GM12865 (cell line): ENCODE data around the gene GSTO1.

Source experiments
- DNase-seq: peaks from one replicate; pipeline ENCODE4 v3.0.0; 2010; ENCODE audit warnings: low read depth
- H3K4me3 ChIP-seq: 2 replicates; pipeline ENCODE4 v1.5.1; 2011; ENCODE audit warnings: mild to moderate bottlenecking, low read depth, low read length, control low read depth
- TF ChIP-seq, protein P1 (sequence below): IDR thresholded peaks from 2 replicates; pipeline ENCODE4 v1.5.1; 2011; ENCODE audit warnings: low read length, control low read depth, low read depth, inconsistent platforms; ENCODE audit not compliant: insufficient read depth; ENCODE audit errors: missing control alignments

The GSTO1 gene

DNA sequence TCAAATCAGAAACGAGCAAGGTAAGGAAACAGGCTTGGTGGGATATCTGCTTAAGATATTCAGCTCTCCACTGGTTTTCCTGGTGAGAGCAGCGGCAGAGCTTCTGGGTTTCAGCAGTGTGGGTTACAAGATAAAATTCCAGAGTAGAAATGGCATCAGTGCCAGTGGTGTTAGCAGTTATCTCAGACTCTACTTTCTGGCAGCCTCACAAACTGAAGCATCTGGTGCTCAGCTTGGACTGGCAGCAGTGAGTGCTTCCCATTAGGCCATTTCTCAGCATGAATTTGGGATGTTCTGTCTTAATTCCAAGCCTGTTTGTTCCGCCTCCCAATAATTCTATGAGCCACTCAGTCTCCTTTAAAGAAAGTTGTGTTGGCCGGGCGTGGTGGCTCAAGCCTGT, 7.4 kb downstream of the GSTO1 start:
- DNase-seq = no peak
- TF ChIP-seq, protein P1, sequence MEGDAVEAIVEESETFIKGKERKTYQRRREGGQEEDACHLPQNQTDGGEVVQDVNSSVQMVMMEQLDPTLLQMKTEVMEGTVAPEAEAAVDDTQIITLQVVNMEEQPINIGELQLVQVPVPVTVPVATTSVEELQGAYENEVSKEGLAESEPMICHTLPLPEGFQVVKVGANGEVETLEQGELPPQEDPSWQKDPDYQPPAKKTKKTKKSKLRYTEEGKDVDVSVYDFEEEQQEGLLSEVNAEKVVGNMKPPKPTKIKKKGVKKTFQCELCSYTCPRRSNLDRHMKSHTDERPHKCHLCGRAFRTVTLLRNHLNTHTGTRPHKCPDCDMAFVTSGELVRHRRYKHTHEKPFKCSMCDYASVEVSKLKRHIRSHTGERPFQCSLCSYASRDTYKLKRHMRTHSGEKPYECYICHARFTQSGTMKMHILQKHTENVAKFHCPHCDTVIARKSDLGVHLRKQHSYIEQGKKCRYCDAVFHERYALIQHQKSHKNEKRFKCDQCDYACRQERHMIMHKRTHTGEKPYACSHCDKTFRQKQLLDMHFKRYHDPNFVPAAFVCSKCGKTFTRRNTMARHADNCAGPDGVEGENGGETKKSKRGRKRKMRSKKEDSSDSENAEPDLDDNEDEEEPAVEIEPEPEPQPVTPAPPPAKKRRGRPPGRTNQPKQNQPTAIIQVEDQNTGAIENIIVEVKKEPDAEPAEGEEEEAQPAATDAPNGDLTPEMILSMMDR = no peak
- H3K4me3 ChIP-seq = no peak overlapping the region

DNA sequence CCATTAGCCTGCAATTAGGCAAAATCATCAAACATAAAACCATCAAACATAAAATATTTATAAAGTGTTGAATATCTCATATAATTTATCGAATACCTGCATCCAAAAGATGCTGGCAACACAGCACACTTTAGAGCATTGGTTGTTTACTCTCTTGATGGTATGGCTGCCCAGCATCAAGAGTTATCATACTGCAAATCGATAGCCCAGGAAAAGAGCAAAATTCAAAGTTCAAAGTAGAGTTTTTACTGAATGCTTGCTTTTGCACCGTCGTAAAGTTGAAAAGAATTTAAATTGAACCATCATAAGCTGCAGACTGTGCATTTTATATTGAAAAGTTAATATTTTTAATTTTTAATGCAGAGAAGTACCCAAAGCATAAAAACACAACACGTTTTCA, 10.1 kb downstream of the GSTO1 start:
- DNase-seq = no peak
- TF ChIP-seq, protein P1 = no peak
- H3K4me3 ChIP-seq = no peak overlapping the region

DNA sequence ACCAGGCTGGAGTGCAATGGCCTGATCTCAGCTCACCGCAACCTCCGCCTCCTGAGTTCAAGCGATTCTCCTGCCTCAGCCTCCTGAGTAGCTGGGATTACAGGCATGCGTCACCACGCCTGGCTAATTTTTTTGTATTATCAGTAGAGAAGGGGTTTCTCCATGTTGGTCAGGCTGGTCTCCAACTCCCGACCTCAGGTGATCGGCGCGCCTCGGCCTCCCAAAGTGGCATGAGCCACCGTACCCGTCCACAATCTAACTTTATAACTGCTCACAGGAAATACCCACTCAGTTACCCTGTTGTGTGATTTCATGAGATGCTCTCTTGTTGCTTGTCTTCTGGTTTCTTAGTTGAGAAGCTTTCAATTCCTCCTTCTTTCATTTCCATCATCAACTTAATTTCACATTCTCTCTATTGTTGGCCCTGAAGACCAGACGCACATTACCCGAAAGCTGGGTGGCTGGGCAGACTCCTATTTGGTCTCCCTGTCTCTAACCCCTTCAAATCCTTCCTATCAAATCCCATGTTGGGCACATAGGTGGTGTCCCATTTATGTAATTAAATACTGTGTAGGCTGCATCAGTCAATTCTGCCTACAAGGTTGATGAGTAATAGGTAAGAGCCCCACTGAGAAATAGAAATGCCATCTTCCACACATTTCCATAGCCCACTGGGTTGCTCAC, 13.2 kb downstream of the GSTO1 start:
- DNase-seq = peak; percentile 53
- peak overlapping the region; percentile 61 for H3K4me3 ChIP-seq
- TF ChIP-seq, protein P1 = no peak

DNA sequence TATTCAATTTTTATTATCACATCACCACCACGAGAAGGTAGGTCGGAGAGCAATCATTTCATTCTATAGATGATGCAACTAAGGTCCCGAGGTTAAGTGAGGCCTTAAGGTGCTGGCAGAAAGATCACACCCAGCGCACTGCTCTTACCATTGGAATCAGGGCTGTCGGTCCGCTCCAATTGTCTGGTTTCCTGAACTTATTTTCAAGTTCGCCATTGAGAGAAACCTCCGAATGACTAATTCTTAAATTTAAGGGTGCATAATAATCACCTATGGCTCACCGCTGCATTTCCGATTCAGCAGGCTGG, 13.7 kb downstream of the GSTO1 start:
- no peak for DNase-seq

DNA sequence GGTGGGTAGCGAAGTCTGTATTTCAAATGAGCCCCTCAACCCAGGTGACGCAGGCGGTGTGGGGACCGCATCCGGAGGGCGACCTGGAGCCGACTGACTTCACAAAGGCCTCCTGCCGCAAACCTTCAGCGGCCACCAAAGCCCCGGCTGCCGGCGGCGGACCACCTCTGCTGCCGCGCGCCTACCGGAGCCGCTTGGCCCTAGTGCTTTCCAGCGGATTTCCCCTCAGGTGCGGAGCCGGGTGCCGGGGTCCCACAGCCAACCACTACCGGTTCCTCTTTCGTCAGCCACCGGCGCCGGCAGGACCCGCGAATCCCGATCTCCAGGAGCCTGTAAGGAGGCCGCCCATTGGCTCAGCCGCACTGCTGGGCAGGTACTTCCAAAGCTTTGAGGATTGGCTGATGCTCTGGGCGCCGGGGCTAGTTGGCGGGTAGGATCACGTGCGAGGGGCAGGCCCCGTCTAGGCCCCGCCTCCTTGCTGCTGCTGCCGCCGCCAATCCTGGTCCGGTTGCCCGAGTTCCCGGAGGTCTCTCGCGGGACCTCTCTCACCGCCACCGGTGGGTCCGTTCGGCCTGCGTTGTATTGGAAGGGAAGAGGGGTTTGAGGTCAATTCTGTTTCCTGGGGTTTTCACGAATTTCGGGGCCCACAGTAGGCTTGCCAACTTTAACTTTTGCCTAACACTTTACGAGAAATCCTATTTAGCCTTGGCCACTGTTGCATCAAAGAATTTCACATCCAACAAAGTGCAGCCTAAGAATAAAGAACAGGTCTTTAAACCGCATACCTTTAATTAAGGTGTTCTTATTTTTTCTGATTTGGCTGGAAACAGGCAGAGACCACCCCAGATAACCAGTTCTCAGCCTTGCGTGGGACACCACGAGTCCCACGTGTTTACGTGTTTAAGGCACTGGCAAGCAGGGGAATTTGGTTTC, 14.3 kb downstream of the GSTO1 start, which contains the start of gene GSTO2:
Gene GSTO2 (plus strand): TSS at position 472 of the 933 bp plus-strand sequence. CDS start 5,732 bp downstream, outside the sequence.
- TF ChIP-seq, protein P1 = no peak
- peak within 1 kb of the TSS; percentile 61 for H3K4me3 ChIP-seq
- peak; percentile 99 for DNase-seq

More for the DNA sequence above, 13.7 kb downstream of the GSTO1 start:
- TF ChIP-seq, protein P1 = no peak
- H3K4me3 ChIP-seq = peak overlapping the region; percentile 61

DNA sequence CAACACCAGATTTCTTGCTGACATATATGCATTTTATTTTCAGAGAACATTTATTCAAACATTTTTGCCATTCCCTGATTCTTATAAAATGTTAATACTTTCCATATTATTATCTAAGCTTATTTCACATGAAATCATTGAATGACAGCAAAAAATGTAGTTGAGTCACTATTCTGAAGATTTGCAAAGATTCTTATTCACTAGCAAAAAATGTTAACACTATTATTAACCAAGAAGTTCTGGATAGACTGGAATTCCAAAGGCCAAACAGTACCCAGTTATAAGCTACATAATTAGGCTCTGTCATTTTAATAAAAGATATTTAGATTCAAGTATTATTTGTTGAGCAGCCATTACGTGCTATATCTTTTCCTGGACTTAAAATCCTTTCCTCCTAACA, 18.6 kb downstream of the GSTO1 start:
- TF ChIP-seq, protein P1 = no peak
- DNase-seq = no peak
- no peak overlapping the region for H3K4me3 ChIP-seq
